K562 (cell line): ENCODE results near the gene ZNF236. TPM values are rescaled to one million over a fixed set of nuclear protein-coding genes. Genes with fewer than 3 reads are reported as not detected.

ENCODE experiments used
- ATAC-seq: fragments of 200-7000 bp; cut with Tn5 transposase; 3 replicates; pipeline ENCODE4 v1.9.1; 2020; ENCODE audit warnings: moderate library complexity
- BruUV-seq: library from RNA; stranded (reverse); fragments of 400-500 nt; replicated peaks from 2 replicates; lab custom pipeline; 2021; lab: Mats Ljungman, UMichigan
- CTCF ChIA-PET: fragments of 300-600 bp; formaldehyde crosslinking; extraction: SDS; loops from one replicate; lab custom pipeline; 2021; ENCODE audit warnings: low intra/inter-chr PET ratio; lab: Yijun Ruan, JAX
- POLR2A ChIA-PET: fragments of 300-600, 350-650 bp; sonication (Branson Sonifier 250); formaldehyde crosslinking; extraction: SDS; loops from one replicate; lab custom pipeline; 2021; ENCODE audit warnings: antibody characterized with exemption, inconsistent platforms; lab: Yijun Ruan, JAX
- DNase-seq, 4 experiments: peaks; one replicate each; pipeline versions ENCODE4 v3.0.0 to v3.0.0-alpha.2; 2011 to 2018; ENCODE audit warnings: low spot score in 3 of 4, mixed read lengths in 3 of 4; ENCODE audit errors: extremely low read depth in 1 of 4
- FAIRE-seq: peaks from 2 replicates; lab custom pipeline; 2011; peaks lifted over from hg19 to GRCh38; lab: Jason Lieb, UNC
- H2AFZ ChIP-seq: 2 replicates; pipeline ENCODE4 v1.6.0; 2011; ENCODE audit warnings: low read depth, low read length, control low read depth, inconsistent platforms
- H3K27ac ChIP-seq: fragments of 200-600 bp; 3 replicates; pipeline ENCODE4 v1.8.0; 2011; ENCODE audit warnings: low read depth, mild to moderate bottlenecking, control low read depth, inconsistent platforms, low read length, moderate library complexity, mixed read lengths; ENCODE audit errors: extremely low read depth
- H3K27me3 ChIP-seq, 2 experiments: fragments of 300-600 bp in 1 of 2; 2 replicates in 1 of 2; 3 replicates in 1 of 2; pipeline versions ENCODE4 v1.6.0 to v1.8.0; 2011; ENCODE audit warnings: inconsistent platforms in 2 of 2, low read length in 2 of 2, mild to moderate bottlenecking in 1 of 2, mixed read lengths in 1 of 2, moderate library complexity in 1 of 2; ENCODE audit not compliant: control insufficient read depth in 2 of 2, insufficient read depth in 2 of 2
- H3K36me3 ChIP-seq: fragments of 300-600 bp; 3 replicates; pipeline ENCODE4 v1.8.0; 2011; ENCODE audit warnings: mild to moderate bottlenecking, low read length, inconsistent platforms; ENCODE audit not compliant: control insufficient read depth, insufficient read depth
- H3K4me1 ChIP-seq, 2 experiments: fragments of 200-600 bp in 1 of 2; replicated peaks in 1 of 2; 2 replicates in 1 of 2; 3 replicates in 1 of 2; pipeline versions ENCODE4 v1.5.1 to v1.8.0; 2011; ENCODE audit warnings: inconsistent platforms in 2 of 2, low read length in 2 of 2, mild to moderate bottlenecking in 1 of 2, mixed read lengths in 1 of 2, moderate library complexity in 1 of 2; ENCODE audit not compliant: control insufficient read depth in 2 of 2, insufficient read depth in 2 of 2
- H3K4me2 ChIP-seq: 2 replicates; pipeline ENCODE4 v1.6.1; 2011; ENCODE audit warnings: low read length, control low read depth, inconsistent platforms, mixed read lengths; ENCODE audit not compliant: insufficient read depth
- H3K4me3 ChIP-seq: fragments of 200-600 bp; sonication (generic), shearing (Covaris generic); 2 replicates; pipeline ENCODE4 v1.5.1; 2016; ENCODE audit warnings: control low read depth, inconsistent platforms
- H3K79me2 ChIP-seq: fragments of 200-600 bp; 3 replicates; pipeline ENCODE4 v1.8.0; 2011; ENCODE audit warnings: low read length, inconsistent platforms; ENCODE audit not compliant: control insufficient read depth, insufficient read depth
- H3K9ac ChIP-seq, 2 experiments: 2 replicates each; pipeline versions ENCODE4 v1.6.0 to v1.6.1; 2011; ENCODE audit warnings: low read depth in 2 of 2, low read length in 2 of 2, control low read depth in 1 of 2, inconsistent platforms in 1 of 2, mild to moderate bottlenecking in 1 of 2, mixed read lengths in 1 of 2; ENCODE audit not compliant: insufficient read depth in 1 of 2
- H3K9me1 ChIP-seq: one replicate; pipeline ENCODE4 v1.6.0; 2011; ENCODE audit warnings: inconsistent platforms, mild to moderate bottlenecking, low read length, moderate library complexity; ENCODE audit not compliant: control insufficient read depth, insufficient read depth
- H3K9me3 ChIP-seq: replicated peaks from 2 replicates; pipeline ENCODE4 v1.5.1; 2011; ENCODE audit warnings: low read depth, low read length, inconsistent platforms; ENCODE audit not compliant: control insufficient read depth, insufficient read depth
- H4K20me1 ChIP-seq: replicated peaks from 2 replicates; pipeline ENCODE4 v1.6.1; 2011; ENCODE audit warnings: low read length, inconsistent platforms, mixed read lengths; ENCODE audit not compliant: control insufficient read depth, insufficient read depth
- ATF3 ChIP-seq, 2 experiments: fragments of 450-650 bp in 1 of 2; sonication (generic) in 1 of 2; formaldehyde crosslinking in 1 of 2; IDR thresholded peaks in 1 of 2; conservative IDR thresholded peaks in 1 of 2; 2 replicates each; pipeline versions ENCODE4 v1.6.1 to v1.8.1; 2016 to 2023; ENCODE audit warnings: mild to moderate bottlenecking in 2 of 2, moderate library complexity in 2 of 2, inconsistent platforms in 1 of 2, missing genetic modification reagents in 1 of 2
- GMEB1 ChIP-seq: fragments of 250-450 bp; sonication (Bioruptor Pico); IDR thresholded peaks from 2 replicates; pipeline ENCODE4 v1.4.0; 2020; ENCODE audit warnings: mild to moderate bottlenecking
- KDM2B ChIP-seq: fragments of 250-450 bp; sonication (Bioruptor Pico); IDR thresholded peaks from 2 replicates; pipeline ENCODE4 v1.8.0; 2021; ENCODE audit warnings: mild to moderate bottlenecking, moderate library complexity
- MTA2 ChIP-seq: fragments of 450-650 bp; IDR thresholded peaks from 2 replicates; pipeline ENCODE4 v1.6.1; 2016; ENCODE audit warnings: low read depth
- PML ChIP-seq: IDR thresholded peaks from 2 replicates; pipeline ENCODE4 v1.6.1; 2012; ENCODE audit warnings: low read length, inconsistent platforms
- PPARD ChIP-seq: fragments of 250-450 bp; sonication (Bioruptor Pico); IDR thresholded peaks from 2 replicates; pipeline ENCODE4 v1.8.0; 2022; ENCODE audit warnings: inconsistent platforms, mild to moderate bottlenecking, moderate library complexity
- RAD21 ChIP-seq, 2 experiments: fragments of 250-450 bp in 1 of 2; fragments of 450-650 bp in 1 of 2; sonication (Bioruptor Pico) in 1 of 2; formaldehyde crosslinking in 1 of 2; IDR thresholded peaks in 1 of 2; conservative IDR thresholded peaks in 1 of 2; 2 replicates each; pipeline versions ENCODE4 v1.4.0 to v1.8.0; 2020 to 2022; ENCODE audit warnings: mild to moderate bottlenecking in 2 of 2, moderate library complexity in 1 of 2
- SMC3 ChIP-seq: conservative IDR thresholded peaks from 2 replicates; pipeline ENCODE4 v1.6.1; 2011; ENCODE audit warnings: low read depth, low read length, improper control_type of control experiment; ENCODE audit not compliant: insufficient read depth
- XRCC5 ChIP-seq: fragments of 200-400 bp; formaldehyde crosslinking; IDR thresholded peaks from 2 replicates; pipeline ENCODE4 v1.6.1; 2017; ENCODE audit warnings: low read depth, mild to moderate bottlenecking, low read length
- ZNF740 ChIP-seq, 3 experiments: fragments of 200-800 bp in 1 of 3; sonication (Bioruptor generic) in 1 of 3; sonication (generic) in 1 of 3; formaldehyde crosslinking in 1 of 3; IDR thresholded peaks; 2 replicates each; pipeline versions ENCODE4 v1.6.1 to v1.8.0; 2016 to 2022; ENCODE audit warnings: mild to moderate bottlenecking in 2 of 3, missing compliant biosample characterization in 2 of 3, missing genetic modification characterization in 2 of 3, missing genetic modification reagents in 1 of 3
- WGBS: fragments of 100-300 bp; shearing (Covaris generic); methylation state at CpG from one replicate; pipeline ENCODE4 v1.1.6; 2016; ENCODE audit warnings: low coverage, mixed read lengths; ENCODE audit not compliant: insufficient coverage; ENCODE audit errors: missing lambda C conversion rate; 5-methylcytosine and 5-hydroxymethylcytosine counted together
- in situ Hi-C: fragments of 300-500 bp; cut with MboI; formaldehyde crosslinking; loops from 4 replicates; pipeline ENCODE4 v1.15.0; 2018; ENCODE audit warnings: inconsistent platforms, mixed read lengths
- intact Hi-C: fragments of 100-400 bp; cut with micrococcal nuclease; formaldehyde crosslinking; loops from 2 replicates; pipeline ENCODE4 v1.14.2; 2022
- polyA plus RNA-seq, 8 experiments: library from polyadenylated mRNA; depleted of rRNA in 4 of 8; stranded (reverse) in 5 of 8; unstranded in 3 of 8; fragments of >200 nt; fragmentation: Nextera tagmentation in 2 of 8; fragmentation: Illumina TruSeq in 1 of 8; extraction: Ambion mirVana in 2 of 8; extraction: Trizol in 1 of 8; gene quantifications; 2 replicates each; pipeline versions ENCODE4 v1.2.1 to v1.2.3, GENCODE V29; 2011 to 2014; ENCODE audit warnings: inconsistent platforms in 1 of 8, missing spikeins in 1 of 8
- total RNA-seq, 7 experiments: library from RNA; depleted of rRNA in 6 of 7; stranded (reverse); fragments of >200 nt in 6 of 7; fragmentation: Illumina TruSeq in 2 of 7; extraction: Trizol in 2 of 7; gene quantifications; 2 replicates each; pipeline versions ENCODE4 v1.2.1 to v1.2.3, GENCODE V29; 2011 to 2021; ENCODE audit warnings: low replicate concordance in 1 of 7
- TF ChIP-seq, protein P1 (sequence below), 3 experiments: IDR thresholded peaks in 2 of 3; conservative IDR thresholded peaks in 1 of 3; 2 replicates each; pipeline ENCODE4 v1.5.1; 2011 to 2012; ENCODE audit warnings: low read length in 3 of 3, mild to moderate bottlenecking in 3 of 3, control low read depth in 2 of 3, improper control_type of control experiment in 1 of 3, inconsistent platforms in 1 of 3, low read depth in 1 of 3, mixed read lengths in 1 of 3, moderate library complexity in 1 of 3; ENCODE audit not compliant: insufficient read depth in 2 of 3
- TF ChIP-seq, protein P2 (sequence below), 2 experiments: fragments of 450-650 bp; IDR thresholded peaks; 2 replicates each; pipeline ENCODE4 v1.6.1; 2016

The ZNF236 gene
- total and polyA plus RNA-seq, 9 of the 15 experiments (the other 6 are each of a cell fraction or from before 2014, with no cell fraction given), result 0.35 to 8.7 (median 3.4) TPM

- POLR2A ChIA-PET, result interaction anchor here (0.7 kb wide), 1 partner anchor 9 kb away, joined by 5 read pairs; no protein-coding TSS in a partner anchor
- no peak overlapping the region for H3K9ac ChIP-seq
- WGBS, result under 1% methylated on average over 10 of the region's 11 CpGs
- TF ChIP-seq KDM2B, result no peak
- TF ChIP-seq PML, result no peak
- 0 out of 2 replicates have a peak, but pooled peaks have one; percentile 35 for TF ChIP-seq ATF3 (IDR thresholded peaks at IDR 0.05)
- TF ChIP-seq ATF3 (CRISPR knock-in tag; conservative IDR thresholded peaks at IDR 0.05), result no peak
- no peak for TF ChIP-seq PPARD (CRISPR knock-in tag)
- TF ChIP-seq XRCC5, result 0 out of 2 replicates have a peak, but pooled peaks have one; percentile 43
- TF ChIP-seq ZNF740 (CRISPR knock-in tag; IDR thresholded peaks at IDR 0.05), result 0 out of 2 replicates have a peak, but pooled peaks have one; percentile 20
- no peak for TF ChIP-seq ZNF740 (tag; IDR thresholded peaks at IDR 0.05)
- peak; percentile 57 to 65 for TF ChIP-seq RAD21 (CRISPR knock-in tag; conservative IDR thresholded peaks at IDR 0.05 in 1 of 2, IDR thresholded peaks at IDR 0.05 in 1 of 2)
- TF ChIP-seq SMC3, result peak; percentile 51; the same call in 1 of the 2 replicates
- no peak for TF ChIP-seq MTA2
- TF ChIP-seq GMEB1, result no peak
- TF ChIP-seq, protein P1, sequence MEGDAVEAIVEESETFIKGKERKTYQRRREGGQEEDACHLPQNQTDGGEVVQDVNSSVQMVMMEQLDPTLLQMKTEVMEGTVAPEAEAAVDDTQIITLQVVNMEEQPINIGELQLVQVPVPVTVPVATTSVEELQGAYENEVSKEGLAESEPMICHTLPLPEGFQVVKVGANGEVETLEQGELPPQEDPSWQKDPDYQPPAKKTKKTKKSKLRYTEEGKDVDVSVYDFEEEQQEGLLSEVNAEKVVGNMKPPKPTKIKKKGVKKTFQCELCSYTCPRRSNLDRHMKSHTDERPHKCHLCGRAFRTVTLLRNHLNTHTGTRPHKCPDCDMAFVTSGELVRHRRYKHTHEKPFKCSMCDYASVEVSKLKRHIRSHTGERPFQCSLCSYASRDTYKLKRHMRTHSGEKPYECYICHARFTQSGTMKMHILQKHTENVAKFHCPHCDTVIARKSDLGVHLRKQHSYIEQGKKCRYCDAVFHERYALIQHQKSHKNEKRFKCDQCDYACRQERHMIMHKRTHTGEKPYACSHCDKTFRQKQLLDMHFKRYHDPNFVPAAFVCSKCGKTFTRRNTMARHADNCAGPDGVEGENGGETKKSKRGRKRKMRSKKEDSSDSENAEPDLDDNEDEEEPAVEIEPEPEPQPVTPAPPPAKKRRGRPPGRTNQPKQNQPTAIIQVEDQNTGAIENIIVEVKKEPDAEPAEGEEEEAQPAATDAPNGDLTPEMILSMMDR (IDR thresholded peaks at IDR 0.05 in 2 of 3, conservative IDR thresholded peaks at IDR 0.05 in 1 of 3; ENCODE audit: insufficient read depth in 2 of 3, low read depth in 1 of 3, low read length in 3 of 3), result peak; percentile 72 to 83 (median 80)
- TF ChIP-seq, protein P2, sequence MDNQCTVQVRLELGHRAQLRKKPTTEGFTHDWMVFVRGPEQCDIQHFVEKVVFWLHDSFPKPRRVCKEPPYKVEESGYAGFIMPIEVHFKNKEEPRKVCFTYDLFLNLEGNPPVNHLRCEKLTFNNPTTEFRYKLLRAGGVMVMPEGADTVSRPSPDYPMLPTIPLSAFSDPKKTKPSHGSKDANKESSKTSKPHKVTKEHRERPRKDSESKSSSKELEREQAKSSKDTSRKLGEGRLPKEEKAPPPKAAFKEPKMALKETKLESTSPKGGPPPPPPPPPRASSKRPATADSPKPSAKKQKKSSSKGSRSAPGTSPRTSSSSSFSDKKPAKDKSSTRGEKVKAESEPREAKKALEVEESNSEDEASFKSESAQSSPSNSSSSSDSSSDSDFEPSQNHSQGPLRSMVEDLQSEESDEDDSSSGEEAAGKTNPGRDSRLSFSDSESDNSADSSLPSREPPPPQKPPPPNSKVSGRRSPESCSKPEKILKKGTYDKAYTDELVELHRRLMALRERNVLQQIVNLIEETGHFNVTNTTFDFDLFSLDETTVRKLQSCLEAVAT (IDR thresholded peaks at IDR 0.05), result peak in 1 of 2 experiments; percentile 37; a peak in 1 of 4 replicates
These were observed 18.5 kb upstream of the ZNF236 start for GRCh38 chr18:76803814-76804213.

More at GRCh38 chr18:76803814-76804213, 18.5 kb upstream of the ZNF236 start:
- Histone ChIP-seq H3K4me1 (peaks cover 0 to 14% of the 10 kb centered on the region in 2 experiments; a peak in 3 of 5 replicates), H3K27me3 (0 out of 5 replicates have a peak, but pooled peaks cover 0 to 5% of the 10 kb centered on the region in 2 experiments), H3K27ac (no peak overlapping the region), H2AFZ (peak overlapping the region; percentile 74; the same call in 1 of the 2 replicates), H3K4me2 (peak overlapping the region; percentile 62; the same call in 1 of the 2 replicates), H3K79me2 (no peaks in the 10 kb centered on the region), H3K9me3 (no peaks in the 10 kb centered on the region), H4K20me1 (no peaks in the 10 kb centered on the region), H3K9me1 (no peaks in the 10 kb centered on the region), H3K36me3 (no peaks in the 10 kb centered on the region), H3K4me3 (no peak overlapping the region)
- intact Hi-C loops, result loop anchor here (5.0 kb wide), 2 partner anchors 73 to 118 kb away; no protein-coding TSS in a partner anchor
- no TSS peak for BruUV-seq
- FAIRE-seq (peak; percentile 91), ATAC-seq (peak; percentile 82), DNase-seq (peak; percentile 45 to 75 (median 56))
- in situ Hi-C loops, result no loop called here
- CTCF ChIA-PET, result interaction anchor here (0.7 to 3.3 kb wide), 2 partner anchors 180 to 251 kb away, joined by 3 to 20 read pairs; no protein-coding TSS in a partner anchor
